GM12878 (cell line): ENCODE measurements around the gene RUNX3.

ENCODE experiments used
- ASH2L ChIP-seq: fragments of 300-600, 200-600 bp; sonication (generic); IDR thresholded peaks from 2 replicates; pipeline ENCODE4 v1.6.1; 2017; ENCODE audit warnings: low read depth, mild to moderate bottlenecking, borderline replicate concordance
- CBFB ChIP-seq: IDR thresholded peaks from 2 replicates; pipeline ENCODE4 v1.6.1; 2016; ENCODE audit warnings: antibody characterized with exemption, low read depth
- CEBPB ChIP-seq, 2 experiments: fragments of 150-350 bp in 1 of 2; IDR thresholded peaks; 2 replicates each; pipeline ENCODE4 v1.6.1; 2012 to 2014; ENCODE audit warnings: low read depth in 2 of 2, low read length in 2 of 2, borderline replicate concordance in 1 of 2, inconsistent platforms in 1 of 2
- CHD2 ChIP-seq: IDR thresholded peaks from 2 replicates; pipeline ENCODE4 v1.6.1; 2011; ENCODE audit warnings: low read depth, low read length, improper control_type of control experiment, borderline replicate concordance
- EP300 ChIP-seq, 2 experiments: fragments of 150-350 bp in 1 of 2; IDR thresholded peaks; 2 replicates each; pipeline ENCODE4 v1.6.1; 2011 to 2012; ENCODE audit warnings: low read depth in 2 of 2, low read length in 2 of 2, borderline replicate concordance in 1 of 2, improper control_type of control experiment in 1 of 2, inconsistent platforms in 1 of 2; ENCODE audit not compliant: control insufficient read depth in 1 of 2
- EZH2 ChIP-seq: IDR thresholded peaks from 2 replicates; pipeline ENCODE4 v1.6.1; 2012; ENCODE audit warnings: low read depth, mild to moderate bottlenecking, control low read depth, inconsistent platforms, low read length, borderline replicate concordance; ENCODE audit not compliant: control insufficient read depth
- FOXM1 ChIP-seq: IDR thresholded peaks from 2 replicates; pipeline ENCODE4 v1.6.1; 2012; ENCODE audit warnings: low read depth, mild to moderate bottlenecking, inconsistent platforms, low read length, moderate library complexity
- KDM1A ChIP-seq: fragments of 200-600 bp; sonication (generic); IDR thresholded peaks from 2 replicates; pipeline ENCODE4 v1.6.1; 2016; ENCODE audit warnings: borderline replicate concordance
- TF ChIP-seq, protein P1 (sequence below), 3 experiments: IDR thresholded peaks in 2 of 3; conservative IDR thresholded peaks in 1 of 3; 2 replicates each; pipeline ENCODE4 v1.5.1; 2011; ENCODE audit warnings: low read depth in 3 of 3, low read length in 3 of 3, mild to moderate bottlenecking in 3 of 3, control low read depth in 2 of 3, moderate library complexity in 2 of 3, inconsistent platforms in 1 of 3, mixed read lengths in 1 of 3; ENCODE audit not compliant: control insufficient read depth in 2 of 3, insufficient read depth in 1 of 3; ENCODE audit errors: extremely low read depth in 1 of 3
- TF ChIP-seq, protein P2 (sequence below): fragments of 150-350 bp; IDR thresholded peaks from 2 replicates; pipeline ENCODE4 v1.6.1; 2016; ENCODE audit warnings: low read depth, low read length
- TF ChIP-seq, protein P3 (sequence below): IDR thresholded peaks from 2 replicates; pipeline ENCODE4 v1.6.1; 2011; ENCODE audit warnings: low read depth, mild to moderate bottlenecking, low read length, moderate library complexity, borderline replicate concordance; ENCODE audit errors: extremely low read depth

DNA sequence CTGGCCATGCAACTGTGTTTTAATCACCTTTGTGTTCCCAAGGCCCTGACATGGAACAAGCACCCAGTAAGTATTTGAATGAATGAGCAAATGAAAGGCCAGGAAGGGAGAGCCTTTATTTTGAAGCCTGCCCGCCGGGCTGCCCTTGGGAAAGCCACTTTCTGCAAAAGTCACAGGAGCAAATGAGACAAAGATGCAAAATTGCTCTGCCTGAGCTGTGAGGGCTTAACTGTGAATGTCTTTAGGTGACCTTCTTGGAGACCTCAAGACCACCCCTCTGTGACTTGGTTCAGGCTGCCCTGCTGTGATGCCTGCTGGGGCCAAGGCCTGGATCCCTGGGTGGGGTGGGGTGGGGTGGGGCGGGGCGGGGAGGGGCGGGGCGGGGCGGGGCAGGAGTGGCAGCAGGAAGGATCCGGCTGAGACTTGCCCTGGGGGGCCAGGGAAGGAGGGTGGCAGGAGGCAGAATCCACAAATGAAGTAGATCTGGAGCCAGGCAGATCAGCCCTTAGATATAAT, 54.0 kb downstream of the RUNX3 start:
- TF ChIP-seq EP300 (IDR thresholded peaks at IDR 0.05; ENCODE audit: borderline replicate concordance in 1 of 2, control insufficient read depth in 1 of 2, low read depth in 2 of 2, low read length in 2 of 2) (no peak), EZH2 (no peak), FOXM1 (no peak), CEBPB (IDR thresholded peaks at IDR 0.05; ENCODE audit: borderline replicate concordance in 1 of 2, low read depth in 2 of 2, low read length in 2 of 2) (no peak), CHD2 (no peak), CBFB (no peak), KDM1A (no peak), ASH2L (no peak)
- TF ChIP-seq, protein P1, sequence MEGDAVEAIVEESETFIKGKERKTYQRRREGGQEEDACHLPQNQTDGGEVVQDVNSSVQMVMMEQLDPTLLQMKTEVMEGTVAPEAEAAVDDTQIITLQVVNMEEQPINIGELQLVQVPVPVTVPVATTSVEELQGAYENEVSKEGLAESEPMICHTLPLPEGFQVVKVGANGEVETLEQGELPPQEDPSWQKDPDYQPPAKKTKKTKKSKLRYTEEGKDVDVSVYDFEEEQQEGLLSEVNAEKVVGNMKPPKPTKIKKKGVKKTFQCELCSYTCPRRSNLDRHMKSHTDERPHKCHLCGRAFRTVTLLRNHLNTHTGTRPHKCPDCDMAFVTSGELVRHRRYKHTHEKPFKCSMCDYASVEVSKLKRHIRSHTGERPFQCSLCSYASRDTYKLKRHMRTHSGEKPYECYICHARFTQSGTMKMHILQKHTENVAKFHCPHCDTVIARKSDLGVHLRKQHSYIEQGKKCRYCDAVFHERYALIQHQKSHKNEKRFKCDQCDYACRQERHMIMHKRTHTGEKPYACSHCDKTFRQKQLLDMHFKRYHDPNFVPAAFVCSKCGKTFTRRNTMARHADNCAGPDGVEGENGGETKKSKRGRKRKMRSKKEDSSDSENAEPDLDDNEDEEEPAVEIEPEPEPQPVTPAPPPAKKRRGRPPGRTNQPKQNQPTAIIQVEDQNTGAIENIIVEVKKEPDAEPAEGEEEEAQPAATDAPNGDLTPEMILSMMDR (IDR thresholded peaks at IDR 0.05 in 2 of 3, conservative IDR thresholded peaks at IDR 0.05 in 1 of 3; ENCODE audit: control insufficient read depth in 2 of 3, extremely low read depth in 1 of 3, insufficient read depth in 1 of 3, low read depth in 3 of 3, low read length in 3 of 3), result no peak
- TF ChIP-seq, protein P2, sequence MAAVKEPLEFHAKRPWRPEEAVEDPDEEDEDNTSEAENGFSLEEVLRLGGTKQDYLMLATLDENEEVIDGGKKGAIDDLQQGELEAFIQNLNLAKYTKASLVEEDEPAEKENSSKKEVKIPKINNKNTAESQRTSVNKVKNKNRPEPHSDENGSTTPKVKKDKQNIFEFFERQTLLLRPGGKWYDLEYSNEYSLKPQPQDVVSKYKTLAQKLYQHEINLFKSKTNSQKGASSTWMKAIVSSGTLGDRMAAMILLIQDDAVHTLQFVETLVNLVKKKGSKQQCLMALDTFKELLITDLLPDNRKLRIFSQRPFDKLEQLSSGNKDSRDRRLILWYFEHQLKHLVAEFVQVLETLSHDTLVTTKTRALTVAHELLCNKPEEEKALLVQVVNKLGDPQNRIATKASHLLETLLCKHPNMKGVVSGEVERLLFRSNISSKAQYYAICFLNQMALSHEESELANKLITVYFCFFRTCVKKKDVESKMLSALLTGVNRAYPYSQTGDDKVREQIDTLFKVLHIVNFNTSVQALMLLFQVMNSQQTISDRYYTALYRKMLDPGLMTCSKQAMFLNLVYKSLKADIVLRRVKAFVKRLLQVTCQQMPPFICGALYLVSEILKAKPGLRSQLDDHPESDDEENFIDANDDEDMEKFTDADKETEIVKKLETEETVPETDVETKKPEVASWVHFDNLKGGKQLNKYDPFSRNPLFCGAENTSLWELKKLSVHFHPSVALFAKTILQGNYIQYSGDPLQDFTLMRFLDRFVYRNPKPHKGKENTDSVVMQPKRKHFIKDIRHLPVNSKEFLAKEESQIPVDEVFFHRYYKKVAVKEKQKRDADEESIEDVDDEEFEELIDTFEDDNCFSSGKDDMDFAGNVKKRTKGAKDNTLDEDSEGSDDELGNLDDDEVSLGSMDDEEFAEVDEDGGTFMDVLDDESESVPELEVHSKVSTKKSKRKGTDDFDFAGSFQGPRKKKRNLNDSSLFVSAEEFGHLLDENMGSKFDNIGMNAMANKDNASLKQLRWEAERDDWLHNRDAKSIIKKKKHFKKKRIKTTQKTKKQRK, result no peak
- TF ChIP-seq, protein P3, sequence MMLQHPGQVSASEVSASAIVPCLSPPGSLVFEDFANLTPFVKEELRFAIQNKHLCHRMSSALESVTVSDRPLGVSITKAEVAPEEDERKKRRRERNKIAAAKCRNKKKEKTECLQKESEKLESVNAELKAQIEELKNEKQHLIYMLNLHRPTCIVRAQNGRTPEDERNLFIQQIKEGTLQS, result no peak
